Peyer's patch (tissue), 4 donors: ENCODE measurements around the gene NPAP1.

Experiments
- POLR2A ChIP-seq, 2 donors: fragments of 450-650 bp; IDR thresholded peaks; one replicate each; pipeline ENCODE4 v1.5.1; 2017; ENCODE audit warnings: antibody characterized with exemption in 2 of 2, mild to moderate bottlenecking in 2 of 2, moderate library complexity in 2 of 2
- TF ChIP-seq, protein P1 (sequence below), 6 experiments: fragments of 450-650 bp in 4 of 6; fragments of 200-600 bp in 2 of 6; sonication (generic) in 1 of 6; IDR thresholded peaks; one replicate each; pipeline ENCODE4 v1.5.1; 2017 to 2019; ENCODE audit warnings: antibody characterized with exemption in 6 of 6, mild to moderate bottlenecking in 3 of 6, moderate library complexity in 1 of 6

GRCh38 chr15:24682002-24682401, 6.4 kb downstream of the NPAP1 start:
- TF ChIP-seq POLR2A (IDR thresholded peaks at IDR 0.05), result no peak
- TF ChIP-seq, protein P1, sequence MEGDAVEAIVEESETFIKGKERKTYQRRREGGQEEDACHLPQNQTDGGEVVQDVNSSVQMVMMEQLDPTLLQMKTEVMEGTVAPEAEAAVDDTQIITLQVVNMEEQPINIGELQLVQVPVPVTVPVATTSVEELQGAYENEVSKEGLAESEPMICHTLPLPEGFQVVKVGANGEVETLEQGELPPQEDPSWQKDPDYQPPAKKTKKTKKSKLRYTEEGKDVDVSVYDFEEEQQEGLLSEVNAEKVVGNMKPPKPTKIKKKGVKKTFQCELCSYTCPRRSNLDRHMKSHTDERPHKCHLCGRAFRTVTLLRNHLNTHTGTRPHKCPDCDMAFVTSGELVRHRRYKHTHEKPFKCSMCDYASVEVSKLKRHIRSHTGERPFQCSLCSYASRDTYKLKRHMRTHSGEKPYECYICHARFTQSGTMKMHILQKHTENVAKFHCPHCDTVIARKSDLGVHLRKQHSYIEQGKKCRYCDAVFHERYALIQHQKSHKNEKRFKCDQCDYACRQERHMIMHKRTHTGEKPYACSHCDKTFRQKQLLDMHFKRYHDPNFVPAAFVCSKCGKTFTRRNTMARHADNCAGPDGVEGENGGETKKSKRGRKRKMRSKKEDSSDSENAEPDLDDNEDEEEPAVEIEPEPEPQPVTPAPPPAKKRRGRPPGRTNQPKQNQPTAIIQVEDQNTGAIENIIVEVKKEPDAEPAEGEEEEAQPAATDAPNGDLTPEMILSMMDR (IDR thresholded peaks at IDR 0.05), result no peak
